H1 (cell line): ENCODE results near the gene MECR.

Experiments
- EGR1 ChIP-seq: IDR thresholded peaks from 2 replicates; pipeline ENCODE4 v1.6.1; 2011; ENCODE audit warnings: low read depth, low read length, borderline replicate concordance
- EZH2 ChIP-seq: fragments of 200-600 bp; sonication (generic); IDR thresholded peaks from 2 replicates; pipeline ENCODE4 v1.7.1; 2012; ENCODE audit warnings: low read depth, mild to moderate bottlenecking, moderate library complexity, low read length, inconsistent platforms; ENCODE audit not compliant: severe bottlenecking
- KDM1A ChIP-seq: fragments of 200-600, 300-600 bp; sonication (generic); IDR thresholded peaks from 2 replicates; pipeline ENCODE4 v1.7.1; 2016; ENCODE audit warnings: mild to moderate bottlenecking, low read length, borderline replicate concordance
- POLR2AphosphoS5 ChIP-seq: IDR thresholded peaks from 2 replicates; pipeline ENCODE4 v1.6.1; 2011; ENCODE audit warnings: low read depth, low read length
- SUZ12 ChIP-seq: fragments of 200-600 bp; sonication (generic); IDR thresholded peaks from 2 replicates; pipeline ENCODE4 v1.6.1; 2012; ENCODE audit warnings: mild to moderate bottlenecking, inconsistent platforms, low read length, moderate library complexity, mixed read lengths
- TCF12 ChIP-seq: IDR thresholded peaks from 2 replicates; pipeline ENCODE4 v1.6.1; 2011; ENCODE audit warnings: low read depth, mild to moderate bottlenecking, low read length

DNA sequence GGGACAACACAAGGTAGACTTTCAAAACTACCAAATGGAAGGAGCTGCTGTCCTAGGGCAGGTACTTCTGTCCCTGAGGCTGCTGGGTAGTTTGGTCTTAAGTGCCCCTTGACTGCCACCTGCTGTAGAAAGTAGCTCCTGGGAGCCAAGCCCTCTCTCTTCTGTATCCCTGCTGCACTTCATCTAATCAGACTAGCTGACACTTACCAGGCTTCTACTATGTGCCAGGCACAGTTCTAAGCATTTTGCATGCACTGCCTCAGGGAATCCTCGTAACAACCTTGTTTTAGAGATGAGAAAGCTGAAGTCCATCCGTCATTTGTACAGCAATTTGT lies 33.2 kb downstream of the MECR start:
- TF ChIP-seq SUZ12 (no peak), EGR1 (no peak), POLR2AphosphoS5 (no peak), TCF12 (no peak), KDM1A (no peak), EZH2 (no peak)
